GM18499 (cell line): ENCODE results near the gene PLCG2.
"Not testable (repeated sequence)": the region's sequence is repeated elsewhere in the genome, so short reads cannot be mapped to it uniquely, and the experiment has no call there.

Experiments
- ATAC-seq: cut with Tn5 transposase; IDR thresholded peaks from one replicate; pipeline ENCODE4 v1.9.1; 2021; ENCODE audit warnings: moderate number of reproducible peaks; ENCODE audit not compliant: insufficient read depth, unreplicated experiment

PLCG2 gene

DNA sequence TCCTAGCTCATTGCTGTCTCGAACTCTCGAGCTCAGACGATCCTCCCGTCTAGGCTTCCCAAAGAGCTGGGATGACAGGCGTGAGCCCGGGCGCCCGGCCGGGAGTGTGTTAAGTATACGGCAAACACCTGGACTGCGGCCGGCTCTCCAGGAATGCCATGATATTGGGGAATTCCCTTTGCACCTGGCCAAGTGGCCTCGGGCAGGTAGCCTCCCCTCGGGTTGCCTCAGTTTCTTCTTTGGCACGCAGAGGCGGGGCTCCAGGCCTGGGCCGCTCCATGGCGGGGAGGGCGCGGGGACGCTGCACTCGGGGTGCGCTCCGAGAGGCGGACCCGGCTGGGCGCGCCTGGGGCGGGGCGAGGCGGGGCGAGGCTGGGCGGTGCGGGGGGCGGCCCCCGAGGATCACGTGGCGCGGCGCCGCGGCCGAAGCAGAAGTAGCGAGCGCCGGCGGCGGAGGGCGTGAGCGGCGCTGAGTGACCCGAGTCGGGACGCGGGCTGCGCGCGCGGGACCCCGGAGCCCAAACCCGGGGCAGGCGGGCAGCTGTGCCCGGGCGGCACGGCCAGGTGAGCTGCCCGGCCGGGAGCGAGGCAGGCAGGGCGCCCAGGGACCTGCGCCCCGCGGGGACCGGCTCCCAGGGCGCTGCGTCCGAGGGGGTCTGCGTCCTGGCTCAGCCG is at the start of gene PLCG2:
TSS of gene PLCG2 (plus strand) at position 431 of the 675 bp plus-strand sequence. CDS start 6,699 bp downstream, outside the sequence.
- no peak for ATAC-seq

- ATAC-seq: no peak
Measured at GRCh38 chr16:81729451-81729850, 49.6 kb upstream of the PLCG2 start.

DNA sequence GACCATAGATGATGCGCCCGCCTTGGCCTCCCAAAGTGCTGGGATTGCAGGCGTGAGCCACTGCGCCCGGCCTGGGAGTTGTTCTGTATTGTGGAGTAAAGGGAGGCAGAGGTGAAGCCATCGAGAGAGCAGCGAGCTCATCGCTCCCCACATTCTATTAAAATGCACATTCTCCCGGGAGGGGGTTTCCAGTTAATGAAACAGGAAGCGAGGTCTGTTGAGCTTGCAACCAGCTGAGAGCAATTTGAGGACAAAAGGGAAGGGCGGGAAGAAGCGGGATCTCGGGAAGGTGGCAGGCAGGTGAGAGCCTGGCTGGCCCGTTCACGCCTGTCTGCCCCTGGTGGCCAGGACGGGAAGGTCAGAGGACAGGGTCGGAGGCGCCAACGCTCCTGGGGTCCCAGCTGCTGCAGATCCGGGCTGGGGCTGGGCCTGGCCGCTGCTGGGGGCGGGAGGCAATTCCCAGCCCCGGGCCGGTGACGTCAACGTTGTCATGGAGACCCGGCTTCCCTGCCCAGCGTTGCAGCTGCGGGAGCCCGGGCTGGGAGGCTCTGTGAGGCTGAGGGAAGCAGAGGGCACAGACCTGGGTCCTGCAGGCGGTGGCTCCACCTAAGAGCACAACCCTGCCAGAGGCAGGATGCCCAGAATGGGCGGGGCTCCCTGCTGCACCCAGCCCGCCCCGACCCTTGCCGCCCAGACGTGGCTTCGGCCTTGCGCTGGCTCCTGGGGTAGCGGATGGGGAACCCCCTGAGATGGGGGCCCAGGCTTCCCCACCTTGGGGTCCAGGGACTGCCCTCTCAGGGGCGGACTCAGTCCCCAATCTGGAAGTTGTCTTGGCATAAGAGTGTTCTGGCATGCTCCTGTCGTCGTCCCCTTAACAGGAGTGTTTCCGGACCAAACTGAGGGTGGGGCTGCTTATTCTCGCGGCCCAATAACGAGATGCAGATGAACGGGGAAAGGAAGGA is 48.7 kb upstream of the PLCG2 start:
- ATAC-seq: no peak

DNA sequence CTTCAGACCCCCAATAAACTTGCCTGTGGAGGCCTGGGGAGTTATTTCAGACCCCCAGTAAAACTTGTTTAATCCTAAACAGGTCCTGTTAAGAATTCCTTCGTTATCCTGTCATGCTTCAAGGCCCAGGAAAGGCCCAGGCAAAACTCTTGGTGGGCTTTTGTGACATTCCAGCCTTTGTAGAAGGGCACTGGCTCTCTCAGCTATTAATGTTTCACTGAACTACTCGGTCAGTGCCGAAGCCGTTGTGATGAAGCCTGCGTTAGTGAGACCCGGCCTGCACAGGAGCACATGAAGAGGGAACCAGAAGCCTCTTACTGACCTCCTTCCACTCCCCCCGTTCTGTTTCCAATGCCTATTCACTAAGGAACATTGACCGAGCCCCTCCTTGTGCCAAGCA is 47.4 kb upstream of the PLCG2 start:
- no peak for ATAC-seq

DNA sequence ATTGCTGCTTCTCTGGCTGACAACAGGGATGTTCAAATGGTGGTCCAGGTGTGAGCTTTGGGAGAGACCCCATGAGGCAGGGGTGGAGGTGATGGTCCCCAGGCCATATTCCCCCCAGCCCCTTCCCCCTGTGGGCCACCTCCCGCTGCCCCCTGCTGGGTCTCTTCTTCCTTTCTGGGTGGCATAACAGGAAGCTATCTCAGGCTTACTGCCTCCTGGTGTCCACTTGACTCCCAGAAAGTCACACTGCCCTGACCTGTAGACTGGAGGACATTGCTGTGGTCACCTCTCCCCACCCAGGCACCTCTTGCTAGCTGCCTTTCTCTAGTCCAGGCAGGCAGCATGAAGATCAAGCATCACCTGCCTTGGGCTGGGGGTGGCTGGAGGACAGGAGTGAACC is 46.4 kb upstream of the PLCG2 start:
- no peak for ATAC-seq

- no peak for ATAC-seq
Measured at GRCh38 chr16:81733295-81733694, 45.8 kb upstream of the PLCG2 start.

DNA sequence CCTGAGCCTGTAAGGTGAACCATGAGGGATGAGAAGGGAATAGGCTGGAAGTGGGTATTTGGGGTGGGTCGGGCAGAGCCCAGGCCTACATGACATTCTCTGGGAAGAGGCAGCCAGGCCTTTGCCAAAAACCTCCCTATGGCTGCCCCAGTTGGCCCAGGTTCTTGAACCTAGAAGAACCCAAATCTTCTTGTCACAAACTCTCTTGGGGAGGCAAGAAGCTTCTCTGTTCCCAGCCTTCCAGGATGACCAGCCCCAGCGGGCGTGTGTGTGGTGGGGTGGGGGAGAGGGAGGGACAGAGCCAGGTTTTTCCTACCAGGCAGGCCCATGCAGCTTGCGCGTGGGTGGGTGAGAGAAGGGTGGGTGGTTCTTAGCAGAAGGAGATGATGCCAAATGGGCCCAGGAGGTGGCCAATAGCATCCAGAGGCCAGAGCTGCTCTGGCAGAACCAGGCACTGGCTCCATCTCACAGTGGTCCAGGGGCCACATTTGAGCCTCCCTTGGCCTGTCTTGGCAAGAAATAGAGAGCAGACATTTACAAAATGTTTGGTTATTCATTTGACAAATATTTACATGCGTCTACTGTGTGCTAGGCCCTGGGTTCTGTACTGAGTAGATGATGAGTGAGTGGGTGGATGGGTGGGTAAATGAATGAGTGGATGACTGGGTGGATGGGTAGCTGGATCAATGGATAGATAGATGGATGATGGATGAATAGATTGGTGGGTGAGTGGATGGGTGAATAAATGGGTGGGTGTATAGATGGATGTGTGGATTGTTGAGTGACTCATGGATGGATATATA is 44.3 kb upstream of the PLCG2 start:
- no peak for ATAC-seq

- no peak for ATAC-seq
Measured at GRCh38 chr16:81737885-81738536, 41.1 kb upstream of the PLCG2 start.

DNA sequence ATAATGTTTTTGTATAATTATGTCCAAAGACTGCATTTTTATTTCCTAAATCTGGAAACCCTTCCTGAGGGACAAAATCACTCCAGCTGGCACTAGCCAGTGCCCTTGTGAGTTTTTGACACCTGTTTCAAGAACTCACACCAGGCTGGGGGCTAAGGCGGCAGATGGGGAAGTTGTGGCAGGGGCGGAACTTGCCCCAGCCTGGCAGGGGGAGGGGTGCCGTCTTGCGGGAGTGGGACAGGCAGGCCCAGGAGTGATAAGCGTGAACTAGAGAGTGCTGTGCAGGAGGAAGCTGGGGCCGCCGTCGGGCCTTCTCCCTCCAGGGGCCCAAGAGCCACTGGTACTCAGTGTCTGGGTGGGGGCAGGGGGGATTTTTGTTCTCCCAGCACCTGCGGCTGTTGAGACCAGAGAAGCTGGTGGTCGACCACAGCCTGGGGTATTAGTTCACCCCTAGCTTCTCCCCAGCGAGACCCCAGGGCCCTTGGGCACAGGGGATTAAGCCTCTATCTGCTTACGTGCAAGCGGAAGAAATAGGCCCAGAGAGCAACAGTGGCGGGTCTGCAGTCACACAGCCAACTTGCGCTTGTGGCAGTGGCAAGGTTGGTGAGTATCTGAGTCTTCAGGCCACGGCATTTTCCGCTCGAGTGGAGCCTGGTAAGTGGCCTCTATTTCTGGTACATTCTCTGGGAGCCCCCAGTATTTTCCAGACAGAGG is 40.2 kb upstream of the PLCG2 start:
- no peak for ATAC-seq

- no peak for ATAC-seq
Measured at GRCh38 chr16:81739503-81739902, 39.6 kb upstream of the PLCG2 start.

- peak; percentile 67 for ATAC-seq
Measured at GRCh38 chr16:81740169-81740568, 38.9 kb upstream of the PLCG2 start.

- ATAC-seq: not testable (repeated sequence)
Measured at GRCh38 chr16:81741430-81741770, 37.7 kb upstream of the PLCG2 start.

GRCh38 chr16:81744385-81744784 is 34.7 kb upstream of the PLCG2 start:
- no peak for ATAC-seq

DNA sequence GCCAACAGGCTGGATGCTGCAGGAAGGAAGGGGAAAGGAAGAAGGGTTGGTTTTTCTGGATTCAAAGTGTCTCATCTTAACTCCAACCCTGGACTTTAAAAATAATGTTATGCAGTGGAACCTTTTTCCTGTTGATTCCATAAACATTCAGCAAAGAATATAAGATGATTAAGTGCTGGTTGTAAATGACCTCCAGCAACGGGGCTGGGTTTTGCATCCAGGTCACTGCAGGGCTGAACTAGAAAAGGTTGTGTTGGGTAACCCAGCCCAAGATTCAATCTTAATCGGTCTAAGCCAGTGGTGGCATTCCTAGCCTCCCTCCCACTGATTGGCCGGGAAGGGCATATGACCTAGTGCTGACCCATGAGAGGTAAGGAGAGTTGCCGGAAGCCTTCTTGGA is 34.2 kb upstream of the PLCG2 start:
- no peak for ATAC-seq

- peak; percentile 52 for ATAC-seq
Measured at GRCh38 chr16:81745704-81746558, 33.2 kb upstream of the PLCG2 start.

GRCh38 chr16:81746566-81746965 is 32.5 kb upstream of the PLCG2 start:
- ATAC-seq: no peak

DNA sequence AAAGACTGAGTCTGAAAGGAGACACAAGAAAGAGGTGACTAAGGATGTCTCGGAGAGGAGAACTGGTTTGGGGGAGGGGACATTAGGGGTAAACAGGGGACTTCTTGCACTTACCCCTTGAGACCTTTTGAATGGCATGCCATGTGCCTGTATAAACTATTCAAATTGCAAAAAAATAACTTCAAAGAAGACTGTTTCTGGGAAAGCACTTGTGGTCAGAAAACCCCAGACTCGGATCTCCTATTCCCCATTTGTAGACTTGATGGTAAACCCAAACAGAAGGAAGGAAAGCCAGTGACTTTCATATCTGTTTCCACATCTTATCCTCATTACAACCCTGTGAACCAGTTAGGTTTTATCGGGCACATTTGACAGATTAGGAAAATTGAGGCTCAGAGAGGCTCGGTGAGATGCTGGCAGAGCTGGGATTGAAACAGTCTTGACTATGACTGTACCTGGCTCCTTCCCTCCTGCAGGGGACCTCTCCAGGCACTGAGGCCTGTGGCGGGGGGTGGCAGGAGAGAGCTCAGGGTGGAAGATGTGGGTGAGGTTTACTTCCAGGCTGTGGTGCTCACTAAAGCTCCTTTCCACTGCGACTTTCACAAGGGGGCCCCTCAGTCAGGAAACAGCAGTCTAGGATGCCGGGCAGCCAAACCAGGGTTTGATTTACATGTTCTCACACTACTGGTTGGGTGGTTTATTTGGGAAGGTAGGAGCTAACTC is 30.5 kb upstream of the PLCG2 start:
- ATAC-seq: no peak

GRCh38 chr16:81752225-81752875 is 26.7 kb upstream of the PLCG2 start:
- peak; percentile 66 for ATAC-seq
